Naive thymus-derived CD8-positive, alpha-beta T cell (primary cell): Measurements from ENCODE around the gene HLA-B. TPM values are rescaled to one million over a fixed set of nuclear protein-coding genes. Genes with fewer than 3 reads are reported as not detected.
A peak's percentile ranks its signal among the peaks of the same experiment; 100 is the strongest.
"Not testable (repeated sequence)": the region's sequence is repeated elsewhere in the genome, so short reads cannot be mapped to it uniquely, and the experiment has no call there.

Experiments used
- ATAC-seq, 2 donors: fragments of 150-1000 bp; cut with Tn5 transposase in 1 of 2; sonication (Bioruptor Pico), chemical (Tn5 transposase) in 1 of 2; 1 replicate in 1 of 2; 2 replicates in 1 of 2; pipeline ENCODE4 v1.10.0; 2021; ENCODE audit warnings: mild to moderate bottlenecking in 2 of 2, moderate library complexity in 2 of 2
- POLR2A ChIA-PET: fragments of 350-600 bp; sonication (Branson Sonifier 250); formaldehyde crosslinking; loops from one replicate; lab custom pipeline; 2021; ENCODE audit warnings: antibody characterized with exemption; lab: Charles Lee
- DNase-seq, 10 donors: peaks; one replicate each; pipeline versions ENCODE4 v3.0.0 to v3.0.0-alpha.2; 2020 to 2022
- H3K27ac Mint-ChIP-seq, 10 donors: one replicate each; pipeline ENCODE4 v1.8.0; 2020 to 2022; ENCODE audit warnings: mild to moderate bottlenecking in 10 of 10, mixed read lengths in 10 of 10, moderate library complexity in 4 of 10, inconsistent platforms in 1 of 10
- H3K27me3 Mint-ChIP-seq, 5 donors: one replicate each; pipeline ENCODE4 v1.8.0; 2021 to 2022; ENCODE audit warnings: mixed read lengths in 5 of 5
- H3K36me3 Mint-ChIP-seq, 3 donors: one replicate each; pipeline ENCODE4 v1.8.0; 2020 to 2022; ENCODE audit warnings: mixed read lengths in 3 of 3, mild to moderate bottlenecking in 2 of 3, inconsistent platforms in 1 of 3
- H3K4me1 Mint-ChIP-seq, 4 donors: one replicate each; pipeline ENCODE4 v1.8.0; 2021 to 2022; ENCODE audit warnings: mixed read lengths in 4 of 4
- H3K4me3 Mint-ChIP-seq, 10 donors: one replicate each; pipeline ENCODE4 v1.8.0; 2020 to 2022; ENCODE audit warnings: mild to moderate bottlenecking in 10 of 10, mixed read lengths in 10 of 10, moderate library complexity in 6 of 10, inconsistent platforms in 1 of 10
- H3K9me3 Mint-ChIP-seq, 9 donors: one replicate each; pipeline ENCODE4 v1.8.0; 2020 to 2022; ENCODE audit warnings: mixed read lengths in 9 of 9, mild to moderate bottlenecking in 3 of 9, inconsistent platforms in 1 of 9, moderate library complexity in 1 of 9
- polyA plus RNA-seq, 3 donors: library from polyadenylated mRNA; unstranded; fragments of 300-500 nt; fragmentation: Illumina TruSeq; gene quantifications; one replicate each; pipeline ENCODE4 v1.2.3, GENCODE V29; 2021
- total RNA-seq, 8 experiments: library from RNA in 2 of 8; stranded (reverse) in 2 of 8; gene quantifications; one replicate each; pipeline ENCODE4 v1.2.3 and lab custom pipeline; 2021 to 2026

HLA-B gene
- total and polyA plus RNA-seq, 5 experiments from 2014 or later, result 5,337 to 8,548 (median 5,978) TPM

- H3K27me3 Mint-ChIP-seq, ATAC-seq, H3K9me3 Mint-ChIP-seq, DNase-seq: not testable (repeated sequence)
- POLR2A ChIA-PET, result interaction anchor here (5.5 kb wide), 1 partner anchor 46 kb away, joined by 31 read pairs; no protein-coding TSS in a partner anchor
- peak overlapping the region in 9 of 10 donors; percentile 1 to 78 (median 66) for H3K4me3 Mint-ChIP-seq
- H3K36me3 Mint-ChIP-seq, result peaks cover 0 to 18% (median 0%) of the 10 kb centered on the region in 3 donors
- H3K4me1 Mint-ChIP-seq, result peaks cover 21 to 56% (median 46%) of the 10 kb centered on the region in 4 donors
- H3K27ac Mint-ChIP-seq, result peak overlapping the region in 5 of 10 donors; percentile 15 to 53 (median 51)
Observed at GRCh38 chr6:31397153-31397499, 40.1 kb upstream of the HLA-B start.

DNA sequence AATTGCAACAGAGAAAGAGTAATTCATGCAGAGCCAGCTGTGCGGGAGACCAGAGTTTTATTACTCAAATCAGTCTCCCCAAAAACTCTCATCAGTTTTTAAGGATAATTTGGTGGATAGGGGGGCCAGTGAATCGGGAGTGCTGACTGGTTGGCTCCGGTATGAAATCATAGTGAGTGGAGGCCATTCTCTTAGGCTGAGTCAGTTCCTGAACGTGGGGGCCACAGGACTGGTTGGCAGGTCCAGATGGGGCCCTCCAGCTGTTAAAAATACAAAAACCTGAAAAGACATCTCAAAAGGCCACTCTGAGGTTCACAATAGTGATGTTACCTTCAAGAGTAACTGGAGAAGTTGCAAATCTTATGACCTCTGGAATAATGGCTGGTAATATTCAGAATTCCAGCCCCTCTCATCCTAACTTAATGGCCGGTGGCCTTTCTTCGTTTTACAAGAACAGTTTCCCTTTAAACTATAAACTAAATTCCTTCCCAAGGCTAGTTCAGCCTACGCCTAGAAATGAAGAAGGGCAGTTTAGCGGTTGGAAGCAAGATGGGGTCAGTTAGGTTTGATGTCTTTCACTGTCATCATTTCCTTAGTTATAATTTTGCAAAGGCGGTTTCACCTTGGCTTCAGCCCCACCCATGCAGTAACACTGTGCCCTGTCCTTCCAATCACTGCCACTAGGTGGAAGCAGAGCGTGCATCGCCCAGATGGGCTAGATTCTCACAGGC, 39.6 kb upstream of the HLA-B start:
- peak; percentile 64 to 75 for ATAC-seq
- Mint-ChIP-seq H3K9me3 (no peaks in the 10 kb centered on the region), H3K27ac (peak overlapping the region in 5 of 10 donors; percentile 15 to 53 (median 51)), H3K27me3 (no peaks in the 10 kb centered on the region), H3K36me3 (peaks cover 0 to 18% (median 0%) of the 10 kb centered on the region in 3 donors), H3K4me3 (peak overlapping the region in 9 of 10 donors; percentile 6 to 78 (median 66)), H3K4me1 (peaks cover 19 to 51% (median 40%) of the 10 kb centered on the region in 4 donors)
- POLR2A ChIA-PET, result no interaction called here
- peak; percentile 72 to 92 (median 84) for DNase-seq

- Mint-ChIP-seq H3K4me1 (peaks cover 13 to 43% (median 33%) of the 10 kb centered on the region in 4 donors), H3K27ac (no peak overlapping the region), H3K9me3 (no peaks in the 10 kb centered on the region), H3K4me3 (no peak overlapping the region), H3K36me3 (peaks cover 0 to 18% (median 0%) of the 10 kb centered on the region in 3 donors), H3K27me3 (no peaks in the 10 kb centered on the region)
- ATAC-seq (no peak), DNase-seq (no peak)
- POLR2A ChIA-PET, result no interaction called here
Observed at GRCh38 chr6:31395832-31396231, 38.9 kb upstream of the HLA-B start.

GRCh38 chr6:31394381-31394780, 37.4 kb upstream of the HLA-B start:
- no peak overlapping the region for H3K4me3 Mint-ChIP-seq
- H3K36me3 Mint-ChIP-seq, result peaks cover 0 to 18% (median 0%) of the 10 kb centered on the region in 3 donors
- DNase-seq (no peak), ATAC-seq (no peak)
- H3K4me1 Mint-ChIP-seq, result peaks cover 8 to 32% (median 27%) of the 10 kb centered on the region in 4 donors
- no peaks in the 10 kb centered on the region for H3K9me3 Mint-ChIP-seq
- no peaks in the 10 kb centered on the region for H3K27me3 Mint-ChIP-seq
- POLR2A ChIA-PET, result interaction anchor here (0.7 kb wide), 1 partner anchor 48 kb away, joined by 3 read pairs; no protein-coding TSS in a partner anchor
- peak overlapping the region in 3 of 10 donors; percentile 9 to 83 (median 28) for H3K27ac Mint-ChIP-seq

- no peak for ATAC-seq
- POLR2A ChIA-PET, result no interaction called here
- H3K27ac Mint-ChIP-seq, result peak overlapping the region in 1 of 10 donors; percentile 83
Observed at GRCh38 chr6:31393932-31394331, 37.0 kb upstream of the HLA-B start.

GRCh38 chr6:31389802-31390132, 32.8 kb upstream of the HLA-B start:
- H3K9me3 Mint-ChIP-seq, H3K4me1 Mint-ChIP-seq, H3K27ac Mint-ChIP-seq, DNase-seq, H3K4me3 Mint-ChIP-seq, POLR2A ChIA-PET, ATAC-seq, H3K27me3 Mint-ChIP-seq: not testable (repeated sequence)
- H3K36me3 Mint-ChIP-seq, result peaks cover 0 to 14% (median 0%) of the 10 kb centered on the region in 3 donors

More at GRCh38 chr6:31393932-31394331, 37.0 kb upstream of the HLA-B start:
- Mint-ChIP-seq H3K36me3 (peaks cover 0 to 18% (median 0%) of the 10 kb centered on the region in 3 donors), H3K4me3 (no peak overlapping the region), H3K27me3 (no peaks in the 10 kb centered on the region), H3K9me3 (no peaks in the 10 kb centered on the region), H3K4me1 (peaks cover 7 to 29% (median 24%) of the 10 kb centered on the region in 4 donors)
- no peak for DNase-seq

GRCh38 chr6:31388916-31389801, 32.2 kb upstream of the HLA-B start:
- POLR2A ChIA-PET, H3K9me3 Mint-ChIP-seq, H3K4me3 Mint-ChIP-seq, H3K27me3 Mint-ChIP-seq, H3K36me3 Mint-ChIP-seq, H3K4me1 Mint-ChIP-seq, DNase-seq, H3K27ac Mint-ChIP-seq: not testable (repeated sequence)
- peak in 1 of 2 donors; percentile 50 for ATAC-seq

GRCh38 chr6:31386977-31387376, 30.0 kb upstream of the HLA-B start:
- no peaks in the 10 kb centered on the region for H3K9me3 Mint-ChIP-seq
- H3K4me3 Mint-ChIP-seq, result no peak overlapping the region
- H3K36me3 Mint-ChIP-seq, result no peaks in the 10 kb centered on the region
- POLR2A ChIA-PET, result no interaction called here
- no peak for DNase-seq
- H3K27me3 Mint-ChIP-seq, result no peaks in the 10 kb centered on the region
- H3K4me1 Mint-ChIP-seq, result no peaks in the 10 kb centered on the region
- peak overlapping the region in 1 of 10 donors; percentile 25 for H3K27ac Mint-ChIP-seq
- ATAC-seq, result no peak

GRCh38 chr6:31386099-31386498, 29.1 kb upstream of the HLA-B start:
- Mint-ChIP-seq H3K27me3 (peaks cover 0 to under 1% (median 0%) of the 10 kb centered on the region in 5 donors), H3K36me3 (no peaks in the 10 kb centered on the region), H3K4me1 (no peaks in the 10 kb centered on the region), H3K27ac (no peak overlapping the region), H3K4me3 (no peak overlapping the region), H3K9me3 (no peaks in the 10 kb centered on the region)
- no peak for DNase-seq
- POLR2A ChIA-PET, result no interaction called here
- ATAC-seq, result no peak

GRCh38 chr6:31385041-31385440, 28.1 kb upstream of the HLA-B start:
- no peak for ATAC-seq
- H3K27ac Mint-ChIP-seq, result no peak overlapping the region
- H3K9me3 Mint-ChIP-seq, result no peaks in the 10 kb centered on the region
- H3K27me3 Mint-ChIP-seq, result peaks cover 0 to 8% (median under 1%) of the 10 kb centered on the region in 5 donors
- H3K36me3 Mint-ChIP-seq, result no peaks in the 10 kb centered on the region
- POLR2A ChIA-PET, result no interaction called here
- no peaks in the 10 kb centered on the region for H3K4me1 Mint-ChIP-seq
- no peak overlapping the region for H3K4me3 Mint-ChIP-seq
- no peak for DNase-seq

GRCh38 chr6:31383149-31383548, 26.2 kb upstream of the HLA-B start:
- ATAC-seq (no peak), DNase-seq (no peak)
- H3K4me1 Mint-ChIP-seq, result no peaks in the 10 kb centered on the region
- no peaks in the 10 kb centered on the region for H3K9me3 Mint-ChIP-seq
- POLR2A ChIA-PET, result no interaction called here
- H3K4me3 Mint-ChIP-seq, result no peak overlapping the region
- H3K27me3 Mint-ChIP-seq, result peaks cover 4 to 27% (median 11%) of the 10 kb centered on the region in 5 donors
- no peaks in the 10 kb centered on the region for H3K36me3 Mint-ChIP-seq
- H3K27ac Mint-ChIP-seq, result no peak overlapping the region

- H3K4me3 Mint-ChIP-seq, result no peak overlapping the region
- no peaks in the 10 kb centered on the region for H3K36me3 Mint-ChIP-seq
- POLR2A ChIA-PET, result interaction anchor here (0.8 to 1.0 kb wide), 2 partner anchors 19 to 24 kb away, joined by 3 read pairs; no protein-coding TSS in a partner anchor
Observed at GRCh38 chr6:31381666-31382065, 24.7 kb upstream of the HLA-B start.

More at GRCh38 chr6:31381666-31382065, 24.7 kb upstream of the HLA-B start:
- DNase-seq (no peak), ATAC-seq (no peak)
- peaks cover 7 to 33% (median 16%) of the 10 kb centered on the region in 5 donors for H3K27me3 Mint-ChIP-seq
- no peaks in the 10 kb centered on the region for H3K9me3 Mint-ChIP-seq
- H3K27ac Mint-ChIP-seq, result no peak overlapping the region
- no peaks in the 10 kb centered on the region for H3K4me1 Mint-ChIP-seq
